GM18951 (cell line): Measurements from ENCODE around the gene MXD3.

Source experiments
- POLR2A ChIP-seq: IDR thresholded peaks from 4 replicates; pipeline ENCODE4 v1.6.1; 2011; ENCODE audit warnings: mild to moderate bottlenecking; ENCODE audit not compliant: insufficient read length, insufficient read depth; ENCODE audit errors: extremely low read depth
- in situ Hi-C: fragments of 300-500 bp; cut with MboI; formaldehyde crosslinking; loops from one replicate; pipeline ENCODE4 v1.12.0; 2022; ENCODE audit warnings: low sequenced_read_pairs, mixed read lengths, inconsistent platforms; ENCODE audit not compliant: unreplicated experiment

Gene MXD3

GRCh38 chr5:177336112-177336511 is 24.4 kb upstream of the MXD3 start:
- in situ Hi-C loops, result no loop called here
- no peak for TF ChIP-seq POLR2A

- TF ChIP-seq POLR2A, result no peak
- in situ Hi-C loops, result no loop called here
Measured at GRCh38 chr5:177335701-177336065, 24.0 kb upstream of the MXD3 start.

GRCh38 chr5:177334781-177335700 is 23.3 kb upstream of the MXD3 start:
- TF ChIP-seq POLR2A, result no peak
- in situ Hi-C loops, result no loop called here

GRCh38 chr5:177334155-177334551 is 22.5 kb upstream of the MXD3 start:
- no peak for TF ChIP-seq POLR2A
- in situ Hi-C loops, result no loop called here

GRCh38 chr5:177333420-177334154 is 21.9 kb upstream of the MXD3 start:
- TF ChIP-seq POLR2A, result no peak
- in situ Hi-C loops, result no loop called here

- in situ Hi-C loops, result no loop called here
- TF ChIP-seq POLR2A, result no peak
Measured at GRCh38 chr5:177332896-177333260, 21.2 kb upstream of the MXD3 start.

- TF ChIP-seq POLR2A, result no peak
- in situ Hi-C loops, result no loop called here
Measured at GRCh38 chr5:177332031-177332895, 20.6 kb upstream of the MXD3 start.

- peak; percentile 25 for TF ChIP-seq POLR2A
- in situ Hi-C loops, result no loop called here
Measured at GRCh38 chr5:177330991-177331842, 19.5 kb upstream of the MXD3 start.

- in situ Hi-C loops, result no loop called here
- TF ChIP-seq POLR2A, result no peak
Measured at GRCh38 chr5:177329883-177330282, 18.2 kb upstream of the MXD3 start.

GRCh38 chr5:177328545-177329231 is 17.0 kb upstream of the MXD3 start:
- no peak for TF ChIP-seq POLR2A
- in situ Hi-C loops, result no loop called here

- TF ChIP-seq POLR2A, result no peak
- in situ Hi-C loops, result no loop called here
Measured at GRCh38 chr5:177327539-177328522, 16.1 kb upstream of the MXD3 start.
